Measurements from ENCODE around the gene RPTOR.

DNA sequence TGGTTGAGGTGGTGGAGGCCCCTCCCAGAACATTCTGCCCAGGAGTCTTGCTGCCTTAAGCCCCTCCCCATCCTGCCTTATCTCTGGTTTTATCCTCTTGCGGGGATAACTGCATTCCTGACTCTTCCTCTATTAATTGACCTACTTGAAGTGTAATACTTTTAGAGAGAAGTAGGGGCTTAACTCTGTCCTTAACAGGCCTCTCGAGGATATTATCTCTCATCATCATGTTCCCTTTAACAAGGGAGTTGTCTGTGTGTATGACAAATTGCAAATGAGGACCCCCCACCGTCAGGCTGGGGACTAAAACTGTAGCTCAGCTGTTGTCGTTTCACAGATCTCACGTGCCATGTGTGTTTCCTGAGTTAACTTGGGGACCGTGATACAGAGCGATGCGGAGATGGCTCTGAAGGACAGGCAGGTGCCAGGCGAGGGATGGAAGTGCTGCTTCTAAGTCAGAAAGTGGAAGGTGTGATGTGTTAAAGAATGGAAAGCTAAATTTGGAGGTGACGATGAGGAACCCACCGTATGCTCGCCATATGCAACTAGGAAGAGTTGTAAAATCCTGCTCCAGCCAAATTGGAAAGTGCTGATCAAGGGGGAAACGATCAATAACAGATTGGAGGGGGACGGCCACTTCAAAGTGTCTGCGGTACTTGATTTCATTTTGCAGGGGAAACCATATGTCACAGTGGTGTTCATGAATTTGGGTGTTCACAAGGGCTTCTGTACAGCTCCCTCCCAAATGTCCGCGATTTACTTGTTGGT is 106.3 kb downstream of the RPTOR start:
- TF ChIP-seq ESRRG (CRISPR knock-in tag; IDR thresholded peaks at IDR 0.05): no peak
- TF ChIP-seq, protein P1, sequence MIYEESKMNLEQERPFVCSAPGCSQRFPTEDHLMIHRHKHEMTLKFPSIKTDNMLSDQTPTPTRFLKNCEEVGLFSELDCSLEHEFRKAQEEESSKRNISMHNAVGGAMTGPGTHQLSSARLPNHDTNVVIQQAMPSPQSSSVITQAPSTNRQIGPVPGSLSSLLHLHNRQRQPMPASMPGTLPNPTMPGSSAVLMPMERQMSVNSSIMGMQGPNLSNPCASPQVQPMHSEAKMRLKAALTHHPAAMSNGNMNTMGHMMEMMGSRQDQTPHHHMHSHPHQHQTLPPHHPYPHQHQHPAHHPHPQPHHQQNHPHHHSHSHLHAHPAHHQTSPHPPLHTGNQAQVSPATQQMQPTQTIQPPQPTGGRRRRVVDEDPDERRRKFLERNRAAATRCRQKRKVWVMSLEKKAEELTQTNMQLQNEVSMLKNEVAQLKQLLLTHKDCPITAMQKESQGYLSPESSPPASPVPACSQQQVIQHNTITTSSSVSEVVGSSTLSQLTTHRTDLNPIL (CRISPR knock-in tag; IDR thresholded peaks at IDR 0.05; ENCODE audit: low read depth): no peak
- TF ChIP-seq CSDC2 (CRISPR knock-in tag; IDR thresholded peaks at IDR 0.05): no peak
- no peak for TF ChIP-seq RARB (CRISPR knock-in tag; IDR thresholded peaks at IDR 0.05)
- TF ChIP-seq ZNF8 (CRISPR knock-in tag; IDR thresholded peaks at IDR 0.05): no peak
- TF ChIP-seq SNAI2 (CRISPR knock-in tag; IDR thresholded peaks at IDR 0.05): no peak
- TF ChIP-seq ARNTL (CRISPR knock-in tag; IDR thresholded peaks at IDR 0.05; ENCODE audit: borderline replicate concordance, low read depth): no peak
- no peak for TF ChIP-seq ZFP30 (CRISPR knock-in tag; IDR thresholded peaks at IDR 0.05)

All from SK-N-SH treated with all-trans-retinoic acid at 6 μM for 48 hours (cell line).